ENCODE data around the gene ABCG4.

GRCh38 chr11:119117004-119117706, 31.7 kb upstream of the ABCG4 start:
- TF ChIP-seq CTCF (IDR thresholded peaks at IDR 0.05; ENCODE audit: poor library complexity, severe bottlenecking) (no peak), EZH2 (IDR thresholded peaks at IDR 0.05; ENCODE audit: borderline replicate concordance, insufficient read depth, low read length, poor library complexity, severe bottlenecking) (no peak), SMC3 (conservative IDR thresholded peaks at IDR 0.05; ENCODE audit: poor library complexity) (no peak), TAF1 (IDR thresholded peaks at IDR 0.05; ENCODE audit: low read depth) (no peak), REST (IDR thresholded peaks at IDR 0.05; ENCODE audit: borderline replicate concordance) (no peak), EP300 (conservative IDR thresholded peaks at IDR 0.05; ENCODE audit: poor library complexity, severe bottlenecking) (no peak), POLR2AphosphoS5 (IDR thresholded peaks at IDR 0.05) (no peak)

Measured in neural cell (in vitro differentiated cells).